RCC 7860 (cell line): ENCODE results near the gene MORN1.
"Not testable (repeated sequence)": the region's sequence is repeated elsewhere in the genome, so short reads cannot be mapped to it uniquely, and the experiment has no call there.

Experiments used
- DNase-seq: peaks from one replicate; pipeline ENCODE4 v3.0.0-alpha.2; 2015; ENCODE audit warnings: low spot score
- FAIRE-seq: peaks from 2 replicates; lab custom pipeline; 2012; peaks lifted over from hg19 to GRCh38; lab: Jason Lieb, UNC

MORN1 gene

GRCh38 chr1:2297246-2298011 lies 93.9 kb downstream of the MORN1 start:
- FAIRE-seq (no peak), DNase-seq (no peak)

- FAIRE-seq (no peak), DNase-seq (no peak)
These were observed 94.7 kb downstream of the MORN1 start for GRCh38 chr1:2296614-2297013.

- not testable (repeated sequence) for DNase-seq, FAIRE-seq
These were observed 95.1 kb downstream of the MORN1 start for GRCh38 chr1:2296211-2296610.

GRCh38 chr1:2295526-2295925 lies 95.8 kb downstream of the MORN1 start:
- FAIRE-seq, result no peak
- DNase-seq, result no peak

GRCh38 chr1:2294725-2295078 lies 96.7 kb downstream of the MORN1 start:
- DNase-seq, result no peak
- FAIRE-seq, result no peak

- FAIRE-seq, result no peak
- DNase-seq, result no peak
These were observed 97.2 kb downstream of the MORN1 start for GRCh38 chr1:2294033-2294724.

- FAIRE-seq, result no peak
- no peak for DNase-seq
These were observed 98.5 kb downstream of the MORN1 start for GRCh38 chr1:2292725-2293450.

- no peak for DNase-seq
- no peak for FAIRE-seq
These were observed 99.8 kb downstream of the MORN1 start for GRCh38 chr1:2291577-2291976.

- no peak for FAIRE-seq
- DNase-seq, result no peak
These were observed 100.5 kb downstream of the MORN1 start for GRCh38 chr1:2290595-2291510.

GRCh38 chr1:2290171-2290578 lies 101.2 kb downstream of the MORN1 start:
- DNase-seq, result no peak
- FAIRE-seq, result no peak

- FAIRE-seq, result no peak
- DNase-seq, result no peak
These were observed 101.7 kb downstream of the MORN1 start for GRCh38 chr1:2289607-2290006.

- FAIRE-seq (no peak), DNase-seq (no peak)
These were observed 102.4 kb downstream of the MORN1 start for GRCh38 chr1:2288816-2289536.

GRCh38 chr1:2288311-2288710 lies 103.0 kb downstream of the MORN1 start:
- DNase-seq (no peak), FAIRE-seq (no peak)

- FAIRE-seq (no peak), DNase-seq (no peak)
These were observed 103.7 kb downstream of the MORN1 start for GRCh38 chr1:2287649-2288048.

GRCh38 chr1:2286923-2287322 lies 104.4 kb downstream of the MORN1 start:
- DNase-seq (no peak), FAIRE-seq (no peak)

- DNase-seq, result no peak
- FAIRE-seq, result no peak
These were observed 106.4 kb downstream of the MORN1 start for GRCh38 chr1:2284932-2285331.

GRCh38 chr1:2283991-2284895 lies 107.1 kb downstream of the MORN1 start:
- no peak for FAIRE-seq
- no peak for DNase-seq

- DNase-seq, result no peak
These were observed 107.9 kb downstream of the MORN1 start for GRCh38 chr1:2283371-2283990.

More at GRCh38 chr1:2283371-2283990, 107.9 kb downstream of the MORN1 start:
- FAIRE-seq, result no peak
